Esophagus muscularis mucosa (tissue), 3 donors: ENCODE measurements around the gene SLX4.

ENCODE experiments used
- CTCF ChIP-seq, 3 experiments: fragments of 200-600 bp in 2 of 3; fragments of 450-650 bp in 1 of 3; sonication (generic) in 2 of 3; IDR thresholded peaks; one replicate each; pipeline ENCODE4 v1.5.1; 2017 to 2019; ENCODE audit warnings: antibody characterized with exemption in 3 of 3, mild to moderate bottlenecking in 2 of 3, moderate library complexity in 1 of 3
- POLR2A ChIP-seq: fragments of 450-650 bp; IDR thresholded peaks from one replicate; pipeline ENCODE4 v1.6.1; 2017; ENCODE audit warnings: antibody characterized with exemption, moderate library complexity, mild to moderate bottlenecking, low read depth
- POLR2AphosphoS5 ChIP-seq, 2 donors: sonication (generic); formaldehyde crosslinking; IDR thresholded peaks; one replicate each; pipeline ENCODE4 v1.6.1; 2017; ENCODE audit warnings: antibody characterized with exemption in 2 of 2

DNA sequence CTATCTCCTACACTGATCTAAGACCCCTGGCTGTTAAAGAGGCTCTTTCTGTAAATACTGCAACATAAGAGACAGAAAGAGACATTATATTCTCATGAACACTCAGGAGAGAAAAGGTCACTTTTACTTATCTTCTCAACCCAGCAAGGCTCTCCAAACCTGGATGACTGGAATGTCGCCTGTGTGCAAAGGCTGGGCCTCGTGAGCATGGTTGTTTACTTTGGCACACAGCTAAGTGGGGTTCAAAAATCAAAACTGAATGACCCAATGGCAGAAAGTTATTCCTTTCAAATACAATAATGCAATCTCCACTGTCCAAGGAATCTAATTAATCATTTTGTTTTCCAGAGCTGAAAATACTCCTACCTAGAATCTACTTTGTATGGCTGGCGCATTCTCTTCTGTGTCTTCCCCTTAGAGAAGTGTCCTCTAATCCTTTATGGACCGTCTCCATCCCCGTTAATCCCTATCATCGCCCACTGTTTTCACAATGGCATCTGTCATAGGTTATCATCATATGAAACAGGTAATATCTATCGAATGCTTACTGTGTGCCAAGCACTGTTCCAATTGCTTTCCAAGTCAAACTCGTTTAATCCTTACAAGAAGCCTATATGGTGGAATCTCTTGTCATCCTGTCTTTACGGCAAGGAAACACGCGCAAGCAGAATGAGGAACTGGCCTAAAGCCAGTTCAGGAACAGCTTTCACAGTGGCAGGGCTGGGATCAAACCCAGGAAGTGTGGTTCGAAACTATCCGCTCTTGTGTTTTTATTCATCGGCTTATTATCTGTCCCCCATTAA lies 1.3 kb downstream of the SLX4 start:
- no peak for TF ChIP-seq POLR2AphosphoS5 (IDR thresholded peaks at IDR 0.05)
- no peak for TF ChIP-seq CTCF (IDR thresholded peaks at IDR 0.05)
- TF ChIP-seq POLR2A: no peak
